Endothelial cell of umbilical vein (primary cell): ENCODE results near the gene KLHL42.

Source experiments
- CTCF ChIP-seq, 2 donors: IDR thresholded peaks; 1 replicate in 1 of 2; 2 replicates in 1 of 2; pipeline ENCODE4 v1.5.1; 2011; ENCODE audit warnings: low read length in 2 of 2, mild to moderate bottlenecking in 2 of 2, moderate library complexity in 2 of 2, control low read depth in 1 of 2, inconsistent platforms in 1 of 2, low read depth in 1 of 2; ENCODE audit not compliant: insufficient read depth in 1 of 2; ENCODE audit errors: extremely low read depth in 1 of 2
- POLR2A ChIP-seq: IDR thresholded peaks from 2 replicates; pipeline ENCODE4 v1.6.1; 2012; ENCODE audit warnings: low read depth, mild to moderate bottlenecking, control low read depth, low read length

GRCh38 chr12:27747111-27747820 is 32.8 kb upstream of the KLHL42 start:
- no peak for TF ChIP-seq POLR2A
- no peak for TF ChIP-seq CTCF (IDR thresholded peaks at IDR 0.05; ENCODE audit: extremely low read depth in 1 of 2, insufficient read depth in 1 of 2, low read depth in 1 of 2, low read length in 2 of 2)
